Measurements from ENCODE around the gene RBP5.

- TF ChIP-seq, protein P1, sequence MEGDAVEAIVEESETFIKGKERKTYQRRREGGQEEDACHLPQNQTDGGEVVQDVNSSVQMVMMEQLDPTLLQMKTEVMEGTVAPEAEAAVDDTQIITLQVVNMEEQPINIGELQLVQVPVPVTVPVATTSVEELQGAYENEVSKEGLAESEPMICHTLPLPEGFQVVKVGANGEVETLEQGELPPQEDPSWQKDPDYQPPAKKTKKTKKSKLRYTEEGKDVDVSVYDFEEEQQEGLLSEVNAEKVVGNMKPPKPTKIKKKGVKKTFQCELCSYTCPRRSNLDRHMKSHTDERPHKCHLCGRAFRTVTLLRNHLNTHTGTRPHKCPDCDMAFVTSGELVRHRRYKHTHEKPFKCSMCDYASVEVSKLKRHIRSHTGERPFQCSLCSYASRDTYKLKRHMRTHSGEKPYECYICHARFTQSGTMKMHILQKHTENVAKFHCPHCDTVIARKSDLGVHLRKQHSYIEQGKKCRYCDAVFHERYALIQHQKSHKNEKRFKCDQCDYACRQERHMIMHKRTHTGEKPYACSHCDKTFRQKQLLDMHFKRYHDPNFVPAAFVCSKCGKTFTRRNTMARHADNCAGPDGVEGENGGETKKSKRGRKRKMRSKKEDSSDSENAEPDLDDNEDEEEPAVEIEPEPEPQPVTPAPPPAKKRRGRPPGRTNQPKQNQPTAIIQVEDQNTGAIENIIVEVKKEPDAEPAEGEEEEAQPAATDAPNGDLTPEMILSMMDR (IDR thresholded peaks at IDR 0.05): no peak
- no peak for TF ChIP-seq POLR2A (IDR thresholded peaks at IDR 0.05)
Measured at GRCh38 chr12:7146228-7146627, 17.5 kb upstream of the RBP5 start.
